HG03139 (cell line): ENCODE results near the gene SPTBN4.
"Not testable (repeated sequence)": the region's sequence is repeated elsewhere in the genome, so short reads cannot be mapped to it uniquely, and the experiment has no call there.

ENCODE experiments used
- ATAC-seq: cut with Tn5 transposase; IDR thresholded peaks from one replicate; pipeline ENCODE4 v1.9.1; 2021; ENCODE audit not compliant: unreplicated experiment

SPTBN4 gene

GRCh38 chr19:40556953-40557530 lies 90.2 kb downstream of the SPTBN4 start:
- no peak for ATAC-seq

GRCh38 chr19:40559394-40559793 lies 92.6 kb downstream of the SPTBN4 start:
- no peak for ATAC-seq

- ATAC-seq, result no peak
Observed at GRCh38 chr19:40560092-40560507, 93.3 kb downstream of the SPTBN4 start.

GRCh38 chr19:40561947-40562346 lies 95.1 kb downstream of the SPTBN4 start:
- no peak for ATAC-seq

GRCh38 chr19:40564535-40564934 lies 97.7 kb downstream of the SPTBN4 start:
- ATAC-seq, result not testable (repeated sequence)

- no peak for ATAC-seq
Observed at GRCh38 chr19:40565355-40565754, 98.6 kb downstream of the SPTBN4 start.

GRCh38 chr19:40565910-40566495 lies 99.2 kb downstream of the SPTBN4 start:
- ATAC-seq, result no peak

GRCh38 chr19:40567040-40567749 lies 100.4 kb downstream of the SPTBN4 start:
- ATAC-seq, result no peak

- no peak for ATAC-seq
Observed at GRCh38 chr19:40567750-40568494, 101.1 kb downstream of the SPTBN4 start.

GRCh38 chr19:40570313-40571004 lies 103.7 kb downstream of the SPTBN4 start:
- peak; percentile 75 for ATAC-seq

GRCh38 chr19:40571005-40571318 lies 104.2 kb downstream of the SPTBN4 start:
- no peak for ATAC-seq

- no peak for ATAC-seq
Observed at GRCh38 chr19:40571831-40572495, 105.2 kb downstream of the SPTBN4 start.

- no peak for ATAC-seq
Observed at GRCh38 chr19:40575326-40575725, 108.5 kb downstream of the SPTBN4 start.

- ATAC-seq, result peak; percentile 19
Observed at GRCh38 chr19:40576151-40576584, 109.4 kb downstream of the SPTBN4 start.

GRCh38 chr19:40576585-40577451 lies 110.0 kb downstream of the SPTBN4 start, which contains the start of gene SHKBP1:
SHKBP1 (plus strand) TSS chr19:40576873; CDS start chr19:40576900, 27 bp downstream.
- peak; percentile 90 for ATAC-seq

- ATAC-seq, result no peak
Observed at GRCh38 chr19:40578442-40578908, 111.7 kb downstream of the SPTBN4 start.

GRCh38 chr19:40580619-40581018 lies 113.8 kb downstream of the SPTBN4 start:
- no peak for ATAC-seq

- ATAC-seq, result no peak
Observed at GRCh38 chr19:40581531-40581930, 114.7 kb downstream of the SPTBN4 start.

GRCh38 chr19:40582467-40582866 lies 115.7 kb downstream of the SPTBN4 start:
- ATAC-seq, result no peak
